ENCODE data around the gene RTL10.

GRCh38 chr22:19823191-19823901 lies 31.3 kb downstream of the RTL10 start:
- TF ChIP-seq EZH2 (IDR thresholded peaks at IDR 0.05; ENCODE audit: borderline replicate concordance, insufficient read depth, low read length, poor library complexity, severe bottlenecking) (no peak), CTCF (IDR thresholded peaks at IDR 0.05; ENCODE audit: poor library complexity, severe bottlenecking) (no peak), EP300 (conservative IDR thresholded peaks at IDR 0.05; ENCODE audit: poor library complexity, severe bottlenecking) (no peak), SMC3 (conservative IDR thresholded peaks at IDR 0.05; ENCODE audit: poor library complexity) (no peak)
